H1 (cell line): ENCODE data around the gene OR10V1. TPM values are rescaled to one million over a fixed set of nuclear protein-coding genes. Genes with fewer than 3 reads are reported as not detected.

Experiments used
- CTCF ChIA-PET: fragments of 300-600 bp; sonication (Branson Sonifier 250); formaldehyde crosslinking; loops from one replicate; lab custom pipeline; 2021; ENCODE audit not compliant: partially characterized antibody; lab: Charles Lee
- POLR2A ChIA-PET: fragments of 300-600 bp; sonication (Branson Sonifier 250); formaldehyde crosslinking; loops from one replicate; lab custom pipeline; 2021; ENCODE audit warnings: inconsistent platforms; ENCODE audit not compliant: partially characterized antibody; lab: Charles Lee
- DNase-seq, 2 experiments: peaks; one replicate each; pipeline versions ENCODE4 v3.0.0 to v3.0.0-alpha.2; 2010 to 2022; ENCODE audit warnings: low spot score in 2 of 2, low read depth in 1 of 2, mixed read lengths in 1 of 2
- FAIRE-seq: peaks from 2 replicates; lab custom pipeline; 2011; peaks lifted over from hg19 to GRCh38; lab: Jason Lieb, UNC
- H2AFZ ChIP-seq: 2 replicates; pipeline ENCODE4 v1.8.1; 2012; ENCODE audit warnings: low read length, inconsistent platforms
- H2AK5ac ChIP-seq: 2 replicates; pipeline ENCODE4 v1.6.1; 2013; ENCODE audit warnings: low read depth, low read length
- H2BK120ac ChIP-seq: replicated peaks from 2 replicates; pipeline ENCODE3; 2013; ENCODE audit warnings: low read depth, low read length, inconsistent platforms
- H2BK12ac ChIP-seq: 2 replicates; pipeline ENCODE4 v1.6.1; 2013; ENCODE audit warnings: low read depth, low read length
- H2BK15ac ChIP-seq: 2 replicates; pipeline ENCODE4 v1.6.1; 2013; ENCODE audit warnings: low read length
- H2BK20ac ChIP-seq: 2 replicates; pipeline ENCODE4 v1.6.1; 2013; ENCODE audit warnings: low read length
- H2BK5ac ChIP-seq: 2 replicates; pipeline ENCODE4 v1.6.1; 2013; ENCODE audit warnings: low read depth, low read length
- H3K14ac ChIP-seq: 2 replicates; pipeline ENCODE4 v1.6.1; 2013; ENCODE audit warnings: inconsistent platforms; ENCODE audit not compliant: insufficient read length
- H3K18ac ChIP-seq: 2 replicates; pipeline ENCODE4 v1.6.1; 2013; ENCODE audit warnings: low read length; ENCODE audit errors: extremely low read depth
- H3K23ac ChIP-seq: 2 replicates; pipeline ENCODE4 v1.6.1; 2013; ENCODE audit warnings: inconsistent platforms; ENCODE audit not compliant: insufficient read length
- H3K23me2 ChIP-seq: 2 replicates; pipeline ENCODE4 v1.6.1; 2013; ENCODE audit warnings: low read depth, low read length
- H3K27ac ChIP-seq: 2 replicates; pipeline ENCODE4 v1.6.1; 2011; ENCODE audit warnings: low read depth, low read length, inconsistent platforms
- H3K27me3 ChIP-seq, 4 experiments: replicated peaks in 1 of 4; 1 replicate in 1 of 4; 2 replicates in 3 of 4; pipeline versions ENCODE4 v1.6.1 to v1.8.1; 2011 to 2013; ENCODE audit warnings: low read length in 3 of 4, mild to moderate bottlenecking in 3 of 4, inconsistent platforms in 2 of 4, mixed read lengths in 2 of 4, moderate library complexity in 1 of 4; ENCODE audit not compliant: control insufficient read depth in 3 of 4, insufficient read depth in 3 of 4; ENCODE audit errors: extremely low read depth in 1 of 4
- H3K36me3 ChIP-seq, 4 experiments: 2 replicates each; pipeline versions ENCODE4 v1.6.1 to v1.8.1; 2011 to 2013; ENCODE audit warnings: mild to moderate bottlenecking in 4 of 4, low read length in 3 of 4, moderate library complexity in 2 of 4, control low read depth in 1 of 4, inconsistent platforms in 1 of 4; ENCODE audit not compliant: insufficient read depth in 4 of 4, control insufficient read depth in 2 of 4
- H3K4ac ChIP-seq: replicated peaks from 2 replicates; pipeline ENCODE3; 2013; ENCODE audit warnings: low read length, low read depth, mixed read lengths, inconsistent platforms; ENCODE audit not compliant: insufficient read length
- H3K4me1 ChIP-seq, 4 experiments: replicated peaks in 1 of 4; 1 replicate in 1 of 4; 2 replicates in 3 of 4; pipeline versions ENCODE4 v1.6.1 to v1.8.1; 2011 to 2013; ENCODE audit warnings: low read length in 3 of 4, inconsistent platforms in 2 of 4, mixed read lengths in 1 of 4; ENCODE audit not compliant: insufficient read depth in 4 of 4, control insufficient read depth in 3 of 4
- H3K4me2 ChIP-seq, 2 experiments: 2 replicates each; pipeline versions ENCODE4 v1.6.1 to v1.8.1; 2011 to 2013; ENCODE audit warnings: low read depth in 2 of 2, low read length in 2 of 2, control low read depth in 1 of 2, inconsistent platforms in 1 of 2, mild to moderate bottlenecking in 1 of 2; ENCODE audit not compliant: insufficient read depth in 1 of 2
- H3K4me3 ChIP-seq, 4 experiments: fragments of 200-600, 300-600 bp in 1 of 4; sonication (generic), shearing (Covaris generic), sonication (Bioruptor Twin) in 1 of 4; 2 replicates each; pipeline versions ENCODE4 v1.5.1 to v1.8.1; 2011 to 2016; ENCODE audit warnings: low read length in 4 of 4, low read depth in 3 of 4, control low read depth in 2 of 4, inconsistent platforms in 2 of 4, mild to moderate bottlenecking in 2 of 4, mixed read lengths in 1 of 4, moderate library complexity in 1 of 4; ENCODE audit not compliant: insufficient read depth in 2 of 4; ENCODE audit errors: extremely low read depth in 1 of 4
- H3K56ac ChIP-seq: replicated peaks from 2 replicates; pipeline ENCODE3; 2013; ENCODE audit warnings: low read depth, mild to moderate bottlenecking, mixed read lengths, low read length, inconsistent platforms; ENCODE audit not compliant: insufficient read length
- H3K79me1 ChIP-seq: 2 replicates; pipeline ENCODE4 v1.6.1; 2013; ENCODE audit warnings: low read depth, low read length, control low read depth
- H3K79me2 ChIP-seq, 2 experiments: 2 replicates each; pipeline versions ENCODE4 v1.6.1 to v1.8.1; 2012 to 2013; ENCODE audit warnings: low read length in 2 of 2, mild to moderate bottlenecking in 2 of 2, inconsistent platforms in 1 of 2; ENCODE audit not compliant: insufficient read depth in 2 of 2, control insufficient read depth in 1 of 2
- H3K9ac ChIP-seq, 4 experiments: replicated peaks in 1 of 4; 1 replicate in 1 of 4; 2 replicates in 3 of 4; pipeline versions ENCODE4 v1.6.1 to v1.8.1; 2011 to 2013; ENCODE audit warnings: low read depth in 3 of 4, low read length in 3 of 4, control low read depth in 2 of 4, mild to moderate bottlenecking in 2 of 4, moderate library complexity in 2 of 4, inconsistent platforms in 1 of 4; ENCODE audit errors: extremely low read depth in 1 of 4
- H3K9me3 ChIP-seq, 2 experiments: 2 replicates each; pipeline versions ENCODE4 v1.6.1 to v1.8.1; 2012 to 2013; ENCODE audit warnings: mild to moderate bottlenecking in 2 of 2, moderate library complexity in 2 of 2, control low read depth in 1 of 2, inconsistent platforms in 1 of 2, low read depth in 1 of 2, low read length in 1 of 2, mixed read lengths in 1 of 2; ENCODE audit not compliant: insufficient read depth in 2 of 2
- H4K20me1 ChIP-seq, 2 experiments: replicated peaks in 1 of 2; 2 replicates each; pipeline versions ENCODE3 to v1.8.1; 2011 to 2013; ENCODE audit warnings: inconsistent platforms in 2 of 2, low read length in 2 of 2, mild to moderate bottlenecking in 1 of 2; ENCODE audit not compliant: insufficient read depth in 2 of 2, control insufficient read depth in 1 of 2
- H4K5ac ChIP-seq: 2 replicates; pipeline ENCODE4 v1.6.1; 2013; ENCODE audit warnings: low read length, low read depth, mixed read lengths, inconsistent platforms; ENCODE audit not compliant: insufficient read length
- H4K8ac ChIP-seq: 2 replicates; pipeline ENCODE4 v1.8.0; 2013; ENCODE audit warnings: mild to moderate bottlenecking, moderate library complexity, low read length, inconsistent platforms; ENCODE audit not compliant: insufficient read depth; ENCODE audit errors: extremely low read depth
- H4K91ac ChIP-seq: replicated peaks from 2 replicates; pipeline ENCODE3; 2013; ENCODE audit warnings: low read length, mixed read lengths, inconsistent platforms; ENCODE audit not compliant: insufficient read length
- EZH2 ChIP-seq: fragments of 200-600 bp; sonication (generic); IDR thresholded peaks from 2 replicates; pipeline ENCODE4 v1.7.1; 2012; ENCODE audit warnings: low read depth, mild to moderate bottlenecking, moderate library complexity, low read length, inconsistent platforms; ENCODE audit not compliant: severe bottlenecking
- JUND ChIP-seq: IDR thresholded peaks from 2 replicates; pipeline ENCODE4 v1.6.1; 2011; ENCODE audit warnings: mild to moderate bottlenecking, improper control_type of control experiment, low read length
- TEAD4 ChIP-seq: IDR thresholded peaks from 2 replicates; pipeline ENCODE4 v1.6.1; 2012; ENCODE audit warnings: low read depth, low read length, inconsistent platforms, mixed read lengths
- WGBS, 2 experiments: shearing (Covaris generic) in 1 of 2; methylation state at CpG; one replicate each; pipeline versions ENCODE4 v1.1.6 to v1.1.7; 2013 to 2015; ENCODE audit warnings: low lambda C conversion rate in 2 of 2, mixed read lengths in 2 of 2, inconsistent platforms in 1 of 2, low coverage in 1 of 2, missing lambda C conversion rate in 1 of 2; ENCODE audit not compliant: insufficient replicate concordance in 2 of 2, insufficient coverage in 1 of 2, insufficient read length in 1 of 2; ENCODE audit errors: extremely low coverage in 1 of 2, missing lambda C conversion rate in 1 of 2; 5-methylcytosine and 5-hydroxymethylcytosine counted together
- polyA plus RNA-seq, 7 experiments: library from polyadenylated mRNA; depleted of rRNA in 3 of 7; stranded (reverse) in 5 of 7; unstranded in 2 of 7; fragments of >200 nt in 5 of 7; fragments of 200-250 nt in 2 of 7; gene quantifications; 1 replicate in 5 of 7; 2 replicates in 1 of 7; 4 replicates in 1 of 7; pipeline versions ENCODE4 v1.2.1 to v1.2.3, GENCODE V29; 2011 to 2013; ENCODE audit warnings: missing spikeins in 2 of 7, mixed read lengths in 2 of 7
- total RNA-seq: library from RNA; stranded (reverse); fragmentation: NEBNext Ultra II Directional; extraction: Animal tissue kit (Norgen Biotek cat#: 25700); gene quantifications from 2 replicates; pipeline ENCODE4 v1.2.1, GENCODE V29; 2021

OR10V1 gene
- total and polyA plus RNA-seq, 2 of the 8 experiments (the other 6 are each of a cell fraction or from before 2014, with no cell fraction given), result not detected

- CTCF ChIA-PET, result no interaction called here
- H2AFZ ChIP-seq, result no peak overlapping the region
- FAIRE-seq, result no peak
Observed at GRCh38 chr11:59707371-59707770, 6.3 kb downstream of the OR10V1 start.

More at GRCh38 chr11:59707371-59707770, 6.3 kb downstream of the OR10V1 start:
- Histone ChIP-seq H3K36me3 (no peaks in the 10 kb centered on the region), H3K9me3 (no peaks in the 10 kb centered on the region), H3K27ac (no peak overlapping the region), H2BK15ac (no peak overlapping the region), H3K56ac (no peak overlapping the region), H3K4me3 (no peak overlapping the region), H3K9ac (no peak overlapping the region), H3K23ac (no peak overlapping the region), H2BK12ac (no peak overlapping the region), H4K8ac (no peak overlapping the region), H4K20me1 (no peaks in the 10 kb centered on the region), H3K23me2 (no peaks in the 10 kb centered on the region), H3K4ac (no peak overlapping the region), H3K4me2 (no peak overlapping the region), H3K14ac (no peak overlapping the region), H3K18ac (no peak overlapping the region), H2AK5ac (no peak overlapping the region), H3K4me1 (no peaks in the 10 kb centered on the region), H3K79me2 (no peaks in the 10 kb centered on the region), H4K5ac (no peak overlapping the region), H3K27me3 (no peaks in the 10 kb centered on the region), H3K79me1 (no peaks in the 10 kb centered on the region), H4K91ac (no peak overlapping the region), H2BK120ac (no peak overlapping the region), H2BK20ac (no peak overlapping the region), H2BK5ac (no peak overlapping the region)
- TF ChIP-seq JUND (no peak), EZH2 (no peak), TEAD4 (no peak)
- no peak for DNase-seq
- POLR2A ChIA-PET, result no interaction called here
- WGBS, 2 experiments, result 75% methylated on average over 1 of the region's 1 CpG; no CpG with 5 or more reads in 1 of the 2 experiments
